PFSK-1 (cell line): ENCODE data around the gene CCDC127.
A peak's percentile ranks its signal among the peaks of the same experiment; 100 is the strongest.

Experiments used
- FOXP2 ChIP-seq: optimal IDR thresholded peaks from 2 replicates; pipeline ENCODE3; 2011; ENCODE audit warnings: borderline replicate concordance, control low read depth, inconsistent platforms; ENCODE audit not compliant: insufficient read depth; ENCODE audit errors: extremely low read length, extremely low read depth
- POLR2AphosphoS5 ChIP-seq: IDR thresholded peaks from 2 replicates; pipeline ENCODE4 v1.6.1; 2012; ENCODE audit warnings: low read depth, mild to moderate bottlenecking, control low read depth, low read length, moderate library complexity
- REST ChIP-seq, 2 experiments: IDR thresholded peaks; 2 replicates each; pipeline versions ENCODE4 v1.6.1 to v1.8.0; 2011 to 2012; ENCODE audit warnings: low read depth in 2 of 2, low read length in 2 of 2, control low read depth in 1 of 2, inconsistent platforms in 1 of 2, mild to moderate bottlenecking in 1 of 2, moderate library complexity in 1 of 2; ENCODE audit not compliant: insufficient read depth in 1 of 2
- SIN3A ChIP-seq: IDR thresholded peaks from 2 replicates; pipeline ENCODE4 v1.6.1; 2012; ENCODE audit warnings: mild to moderate bottlenecking, low read length, moderate library complexity, borderline replicate concordance; ENCODE audit not compliant: insufficient read depth
- TAF1 ChIP-seq: IDR thresholded peaks from 2 replicates; pipeline ENCODE4 v1.6.1; 2012; ENCODE audit warnings: low read length, control low read depth, borderline replicate concordance; ENCODE audit not compliant: insufficient read depth

CCDC127 gene

GRCh38 chr5:169728-170094, 48.2 kb downstream of the CCDC127 start:
- TF ChIP-seq FOXP2 (no peak), SIN3A (no peak), REST (IDR thresholded peaks at IDR 0.05; ENCODE audit: insufficient read depth in 1 of 2, low read depth in 2 of 2, low read length in 2 of 2) (no peak), TAF1 (no peak), POLR2AphosphoS5 (no peak)

- TF ChIP-seq REST (IDR thresholded peaks at IDR 0.05; ENCODE audit: insufficient read depth in 1 of 2, low read depth in 2 of 2, low read length in 2 of 2) (no peak), FOXP2 (peak; percentile 65), TAF1 (no peak), POLR2AphosphoS5 (no peak), SIN3A (no peak)
These were observed 48.8 kb downstream of the CCDC127 start for GRCh38 chr5:169071-169727.

- TF ChIP-seq SIN3A (no peak), POLR2AphosphoS5 (no peak), REST (IDR thresholded peaks at IDR 0.05; ENCODE audit: insufficient read depth in 1 of 2, low read depth in 2 of 2, low read length in 2 of 2) (no peak), FOXP2 (no peak), TAF1 (no peak)
These were observed 49.8 kb downstream of the CCDC127 start for GRCh38 chr5:167982-168660.

GRCh38 chr5:167511-167910, 50.4 kb downstream of the CCDC127 start:
- TF ChIP-seq POLR2AphosphoS5 (no peak), REST (IDR thresholded peaks at IDR 0.05; ENCODE audit: insufficient read depth in 1 of 2, low read depth in 2 of 2, low read length in 2 of 2) (no peak), TAF1 (no peak), SIN3A (no peak), FOXP2 (no peak)
